CD14-positive monocyte (primary cell): Measurements from ENCODE around the gene SLC36A3. TPM values are rescaled to one million over a fixed set of nuclear protein-coding genes. Genes with fewer than 3 reads are reported as not detected.
"Not testable (repeated sequence)": the region's sequence is repeated elsewhere in the genome, so short reads cannot be mapped to it uniquely, and the experiment has no call there.

Experiments used
- DNase-seq, 3 donors: peaks; one replicate each; pipeline ENCODE4 v3.0.0-alpha.2; 2011 to 2022
- H2AFZ ChIP-seq: 2 replicates; pipeline ENCODE4 v1.6.0; 2012; ENCODE audit warnings: mild to moderate bottlenecking, low read depth, low read length, inconsistent platforms; ENCODE audit not compliant: insufficient read depth, poor library complexity, severe bottlenecking
- H3K27ac ChIP-seq, 2 donors: 1 replicate in 1 of 2; 2 replicates in 1 of 2; pipeline ENCODE4 v1.5.1; 2012 to 2013; ENCODE audit warnings: low read length in 2 of 2, control low read depth in 1 of 2, inconsistent platforms in 1 of 2, low read depth in 1 of 2, mild to moderate bottlenecking in 1 of 2
- H3K27me3 ChIP-seq, 2 donors: one replicate each; pipeline versions ENCODE4 v1.6.0 to v1.6.1; 2011 to 2013; ENCODE audit warnings: low read length in 2 of 2; ENCODE audit not compliant: control insufficient read depth in 2 of 2, insufficient read depth in 2 of 2
- H3K36me3 ChIP-seq, 2 donors: replicated peaks in 1 of 2; 1 replicate in 1 of 2; 2 replicates in 1 of 2; pipeline versions ENCODE4 v1.5.1 to v1.6.1; 2012 to 2013; ENCODE audit warnings: low read length in 2 of 2, control low read depth in 1 of 2, inconsistent platforms in 1 of 2, mild to moderate bottlenecking in 1 of 2; ENCODE audit not compliant: insufficient read depth in 2 of 2, control insufficient read depth in 1 of 2
- H3K4me1 ChIP-seq, 2 donors: 1 replicate in 1 of 2; 2 replicates in 1 of 2; pipeline versions ENCODE4 v1.5.1 to v1.6.1; 2012 to 2013; ENCODE audit warnings: low read length in 2 of 2, control low read depth in 1 of 2, inconsistent platforms in 1 of 2, mild to moderate bottlenecking in 1 of 2, moderate library complexity in 1 of 2; ENCODE audit not compliant: insufficient read depth in 2 of 2, control insufficient read depth in 1 of 2
- H3K4me2 ChIP-seq: replicated peaks from 2 replicates; pipeline ENCODE3; 2012; ENCODE audit warnings: low read length, moderate library complexity, mild to moderate bottlenecking; ENCODE audit not compliant: poor library complexity, severe bottlenecking; ENCODE audit errors: extremely low read depth
- H3K4me3 ChIP-seq, 3 experiments: fragments of 200-600 bp in 1 of 3; sonication (generic) in 1 of 3; replicated peaks in 1 of 3; 1 replicate in 2 of 3; 2 replicates in 1 of 3; pipeline ENCODE4 v1.5.1; 2011 to 2013; ENCODE audit warnings: low read length in 3 of 3, mild to moderate bottlenecking in 3 of 3, control low read depth in 2 of 3, low read depth in 2 of 3, inconsistent platforms in 1 of 3, moderate library complexity in 1 of 3
- H3K79me2 ChIP-seq: 2 replicates; pipeline ENCODE4 v1.6.0; 2012; ENCODE audit warnings: mild to moderate bottlenecking, control low read depth, inconsistent platforms, low read length, moderate library complexity; ENCODE audit not compliant: insufficient read depth
- H3K9ac ChIP-seq: 2 replicates; pipeline ENCODE4 v1.6.0; 2017; ENCODE audit warnings: low read length, mild to moderate bottlenecking; ENCODE audit not compliant: insufficient read depth, poor library complexity, severe bottlenecking
- H3K9me3 ChIP-seq, 2 donors: replicated peaks in 1 of 2; 1 replicate in 1 of 2; 2 replicates in 1 of 2; pipeline versions ENCODE4 v1.5.1 to v1.6.1; 2012 to 2013; ENCODE audit warnings: low read length in 2 of 2, control low read depth in 1 of 2; ENCODE audit not compliant: control insufficient read depth in 1 of 2, insufficient read depth in 1 of 2
- H4K20me1 ChIP-seq: 2 replicates; pipeline ENCODE4 v1.6.0; 2012; ENCODE audit warnings: mild to moderate bottlenecking, low read length, control low read depth, moderate library complexity; ENCODE audit not compliant: insufficient read depth
- H3K27ac Mint-ChIP-seq, 7 donors: one replicate each; pipeline ENCODE4 v1.8.0; 2020; ENCODE audit warnings: mild to moderate bottlenecking in 7 of 7, mixed read lengths in 7 of 7, moderate library complexity in 6 of 7, inconsistent platforms in 2 of 7
- H3K27me3 Mint-ChIP-seq, 3 donors: one replicate each; pipeline ENCODE4 v1.8.0; 2021 to 2022; ENCODE audit warnings: low read depth in 3 of 3, mild to moderate bottlenecking in 3 of 3, mixed read lengths in 3 of 3, moderate library complexity in 3 of 3, inconsistent platforms in 1 of 3
- H3K36me3 Mint-ChIP-seq, 2 donors: one replicate each; pipeline ENCODE4 v1.8.0; 2020; ENCODE audit warnings: mixed read lengths in 2 of 2, inconsistent platforms in 1 of 2, mild to moderate bottlenecking in 1 of 2
- H3K4me1 Mint-ChIP-seq: one replicate; pipeline ENCODE4 v1.8.0; 2020; ENCODE audit warnings: mild to moderate bottlenecking, mixed read lengths
- H3K4me3 Mint-ChIP-seq, 2 donors: one replicate each; pipeline ENCODE4 v1.8.0; 2020; ENCODE audit warnings: mild to moderate bottlenecking in 2 of 2, mixed read lengths in 2 of 2, moderate library complexity in 1 of 2
- H3K9me3 Mint-ChIP-seq, 7 donors: one replicate each; pipeline ENCODE4 v1.8.0; 2020 to 2022; ENCODE audit warnings: mixed read lengths in 7 of 7, mild to moderate bottlenecking in 6 of 7, moderate library complexity in 6 of 7, inconsistent platforms in 2 of 7
- WGBS: methylation state at CpG from one replicate; pipeline ENCODE4 v1.1.5; 2013; ENCODE audit warnings: missing lambda C conversion rate; ENCODE audit not compliant: insufficient coverage; 5-methylcytosine and 5-hydroxymethylcytosine counted together
- intact Hi-C, 2 donors: fragments of 100-400 bp; cut with micrococcal nuclease; formaldehyde crosslinking; loops; one replicate each; pipeline versions ENCODE4 v1.15.0 to v1.15.1; 2023
- polyA plus RNA-seq, 3 donors: library from polyadenylated mRNA; depleted of rRNA in 1 of 3; unstranded in 2 of 3; stranded (reverse) in 1 of 3; fragments of 300-500 nt in 2 of 3; fragments of >200 nt in 1 of 3; fragmentation: Illumina TruSeq in 2 of 3; gene quantifications; 1 replicate in 2 of 3; 2 replicates in 1 of 3; pipeline ENCODE4 v1.2.3, GENCODE V29; 2012 to 2021
- TF ChIP-seq, protein P1 (sequence below): fragments of 200-600 bp; IDR thresholded peaks from one replicate; pipeline ENCODE4 v1.8.0; 2022; ENCODE audit warnings: antibody characterized with exemption, mild to moderate bottlenecking

The SLC36A3 gene
- polyA plus RNA-seq, 3 donors, result not detected

DNA sequence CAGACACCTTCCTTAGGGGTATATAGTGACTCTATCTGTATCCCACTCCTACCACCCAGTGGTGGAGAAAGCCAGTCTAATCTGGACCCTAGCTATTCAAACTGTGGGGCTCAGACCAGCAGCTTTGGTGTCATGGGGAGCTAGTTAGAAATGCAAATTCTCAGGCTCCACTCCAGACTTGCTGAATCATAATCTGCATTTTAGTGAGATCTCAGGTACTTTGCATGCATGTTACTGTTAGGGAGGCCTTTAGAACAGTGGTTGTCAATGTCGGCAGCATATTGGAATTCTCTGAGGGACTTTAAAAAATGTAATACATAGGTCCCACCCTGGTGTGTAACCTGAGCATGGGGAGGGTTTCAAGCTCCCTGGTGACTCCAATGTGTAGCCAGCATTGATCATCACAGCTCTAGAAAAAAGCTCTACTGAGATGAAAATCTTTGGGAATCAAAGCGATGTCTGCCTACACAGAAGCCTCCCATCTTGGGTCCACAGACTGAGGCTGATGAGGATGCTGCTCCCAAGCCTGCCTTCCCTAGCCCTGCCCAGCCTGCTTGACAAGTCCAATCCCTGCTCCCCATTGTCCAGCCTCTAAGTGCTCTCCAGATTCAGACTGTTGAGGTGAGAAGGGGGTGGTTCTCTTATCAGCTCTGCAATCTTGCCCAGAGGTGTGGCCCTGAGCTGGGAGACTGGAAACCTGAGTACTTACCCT, 62.5 kb downstream of the SLC36A3 start:
- Histone ChIP-seq H3K27ac (peak overlapping the region in 1 of 2 donors; percentile 52), H3K27me3 (no peaks in the 10 kb centered on the region), H3K4me1 (peaks cover 9 to 42% of the 10 kb centered on the region in 2 donors), H3K4me3 (no peak overlapping the region), H4K20me1 (no peaks in the 10 kb centered on the region), H2AFZ (no peak overlapping the region), H3K4me2 (peak overlapping the region; percentile 6), H3K36me3 (no peaks in the 10 kb centered on the region), H3K9ac (no peak overlapping the region), H3K9me3 (no peaks in the 10 kb centered on the region), H3K79me2 (no peaks in the 10 kb centered on the region)
- Mint-ChIP-seq H3K9me3 (no peaks in the 10 kb centered on the region), H3K4me3 (peak overlapping the region in 1 of 2 donors; percentile 75), H3K4me1 (peaks cover 30% of the 10 kb centered on the region), H3K36me3 (no peaks in the 10 kb centered on the region), H3K27ac (peak overlapping the region in 5 of 7 donors; percentile 85 to 97 (median 91)), H3K27me3 (peaks cover 2 to 10% (median 3%) of the 10 kb centered on the region in 3 donors)
- WGBS, result 100% methylated on average over 1 of the region's 2 CpGs
- TF ChIP-seq, protein P1, sequence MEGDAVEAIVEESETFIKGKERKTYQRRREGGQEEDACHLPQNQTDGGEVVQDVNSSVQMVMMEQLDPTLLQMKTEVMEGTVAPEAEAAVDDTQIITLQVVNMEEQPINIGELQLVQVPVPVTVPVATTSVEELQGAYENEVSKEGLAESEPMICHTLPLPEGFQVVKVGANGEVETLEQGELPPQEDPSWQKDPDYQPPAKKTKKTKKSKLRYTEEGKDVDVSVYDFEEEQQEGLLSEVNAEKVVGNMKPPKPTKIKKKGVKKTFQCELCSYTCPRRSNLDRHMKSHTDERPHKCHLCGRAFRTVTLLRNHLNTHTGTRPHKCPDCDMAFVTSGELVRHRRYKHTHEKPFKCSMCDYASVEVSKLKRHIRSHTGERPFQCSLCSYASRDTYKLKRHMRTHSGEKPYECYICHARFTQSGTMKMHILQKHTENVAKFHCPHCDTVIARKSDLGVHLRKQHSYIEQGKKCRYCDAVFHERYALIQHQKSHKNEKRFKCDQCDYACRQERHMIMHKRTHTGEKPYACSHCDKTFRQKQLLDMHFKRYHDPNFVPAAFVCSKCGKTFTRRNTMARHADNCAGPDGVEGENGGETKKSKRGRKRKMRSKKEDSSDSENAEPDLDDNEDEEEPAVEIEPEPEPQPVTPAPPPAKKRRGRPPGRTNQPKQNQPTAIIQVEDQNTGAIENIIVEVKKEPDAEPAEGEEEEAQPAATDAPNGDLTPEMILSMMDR, result no peak
- intact Hi-C loops, result loop anchor here in 1 of 2 donors (10.0 kb wide), 1 partner anchor 186 kb away; no protein-coding TSS in a partner anchor
- no peak for DNase-seq

DNA sequence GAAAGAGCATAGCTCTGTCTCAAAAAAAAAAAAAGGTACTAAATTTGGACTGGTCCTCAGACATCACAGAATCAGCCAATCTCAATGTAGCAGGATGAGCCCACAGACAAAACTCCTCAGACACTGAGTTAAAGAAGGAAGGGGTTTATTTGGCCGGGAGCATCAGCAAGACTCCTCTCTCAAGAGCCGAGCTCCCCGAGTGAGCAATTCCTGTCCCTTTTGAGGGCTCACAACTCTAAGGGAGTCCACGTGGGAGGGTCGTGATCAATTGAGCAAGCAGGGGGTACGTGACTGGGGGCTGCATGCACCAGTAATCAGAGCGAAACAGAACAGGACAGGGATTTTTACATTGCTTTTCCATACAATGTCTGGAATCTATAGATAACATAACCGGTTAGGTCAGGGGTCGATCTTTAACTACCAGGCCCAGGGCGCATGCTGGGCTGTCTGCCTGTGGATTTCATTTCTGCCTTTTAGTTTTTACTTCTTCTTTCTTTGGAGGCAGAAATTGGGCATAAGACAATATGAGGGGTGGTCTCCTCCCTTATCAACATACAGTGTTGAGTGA, 63.2 kb downstream of the SLC36A3 start:
- Mint-ChIP-seq H3K27me3 (peaks cover 0 to 10% (median 3%) of the 10 kb centered on the region in 3 donors), H3K27ac (peak overlapping the region in 2 of 7 donors; percentile 40 to 66), H3K4me3 (peak overlapping the region in 1 of 2 donors; percentile 24), H3K4me1 (peaks cover 30% of the 10 kb centered on the region)
- not testable (repeated sequence) for H3K4me3 ChIP-seq, DNase-seq, H3K9ac ChIP-seq, H4K20me1 ChIP-seq, H3K27ac ChIP-seq, H3K9me3 ChIP-seq, H3K36me3 Mint-ChIP-seq, H3K9me3 Mint-ChIP-seq, H3K79me2 ChIP-seq, H3K4me2 ChIP-seq, H2AFZ ChIP-seq, H3K27me3 ChIP-seq, H3K36me3 ChIP-seq
- H3K4me1 ChIP-seq, result peaks cover 12 to 43% of the 10 kb centered on the region in 2 donors
- intact Hi-C loops, result loop anchor here in 1 of 2 donors (10.0 kb wide), 1 partner anchor 186 kb away; no protein-coding TSS in a partner anchor
- 30% methylated on average over 2 of the region's 10 CpGs for WGBS
